Immature natural killer cell (primary cell): Measurements from ENCODE around the gene CCZ1B. TPM values are rescaled to one million over a fixed set of nuclear protein-coding genes. Genes with fewer than 3 reads are reported as not detected.
A peak's percentile ranks its signal among the peaks of the same experiment; 100 is the strongest.
"Not testable (repeated sequence)": the region's sequence is repeated elsewhere in the genome, so short reads cannot be mapped to it uniquely, and the experiment has no call there.

Experiments
- DNase-seq, 3 donors: peaks; one replicate each; pipeline ENCODE4 v3.0.0; 2022; ENCODE audit warnings: mixed read lengths in 1 of 3
- H3K27ac Mint-ChIP-seq, 6 donors: one replicate each; pipeline ENCODE4 v1.8.0; 2020; ENCODE audit warnings: mixed read lengths in 6 of 6, mild to moderate bottlenecking in 5 of 6, inconsistent platforms in 4 of 6, moderate library complexity in 3 of 6
- H3K27me3 Mint-ChIP-seq, 3 donors: one replicate each; pipeline ENCODE4 v1.8.0; 2020 to 2021; ENCODE audit warnings: low read depth in 3 of 3, mild to moderate bottlenecking in 3 of 3, mixed read lengths in 3 of 3, moderate library complexity in 3 of 3, inconsistent platforms in 1 of 3
- H3K36me3 Mint-ChIP-seq, 3 donors: one replicate each; pipeline ENCODE4 v1.8.0; 2020; ENCODE audit warnings: mixed read lengths in 3 of 3, inconsistent platforms in 2 of 3, mild to moderate bottlenecking in 2 of 3
- H3K4me1 Mint-ChIP-seq, 2 donors: one replicate each; pipeline ENCODE4 v1.8.0; 2020; ENCODE audit warnings: inconsistent platforms in 2 of 2, mild to moderate bottlenecking in 2 of 2, mixed read lengths in 2 of 2, moderate library complexity in 1 of 2
- H3K4me3 Mint-ChIP-seq, 5 donors: one replicate each; pipeline ENCODE4 v1.8.0; 2020; ENCODE audit warnings: mild to moderate bottlenecking in 5 of 5, mixed read lengths in 5 of 5, inconsistent platforms in 3 of 5, moderate library complexity in 3 of 5
- H3K9me3 Mint-ChIP-seq, 6 donors: one replicate each; pipeline ENCODE4 v1.8.0; 2020; ENCODE audit warnings: mild to moderate bottlenecking in 6 of 6, mixed read lengths in 6 of 6, inconsistent platforms in 4 of 6, moderate library complexity in 3 of 6
- polyA plus RNA-seq, 3 donors: library from polyadenylated mRNA; unstranded; fragments of 300-500 nt; fragmentation: Illumina TruSeq; gene quantifications; one replicate each; pipeline ENCODE4 v1.2.3, GENCODE V29; 2021

The CCZ1B gene
- polyA plus RNA-seq, 3 donors from 2014 or later, result 19.4 to 46.7 (median 35.5) TPM

GRCh38 chr7:6845971-6846449 is 19.9 kb upstream of the CCZ1B start:
- not testable (repeated sequence) for H3K36me3 Mint-ChIP-seq, H3K9me3 Mint-ChIP-seq, H3K4me1 Mint-ChIP-seq, DNase-seq, H3K4me3 Mint-ChIP-seq, H3K27ac Mint-ChIP-seq
- peaks cover 0 to 22% (median 0%) of the 10 kb centered on the region in 3 donors for H3K27me3 Mint-ChIP-seq

DNA sequence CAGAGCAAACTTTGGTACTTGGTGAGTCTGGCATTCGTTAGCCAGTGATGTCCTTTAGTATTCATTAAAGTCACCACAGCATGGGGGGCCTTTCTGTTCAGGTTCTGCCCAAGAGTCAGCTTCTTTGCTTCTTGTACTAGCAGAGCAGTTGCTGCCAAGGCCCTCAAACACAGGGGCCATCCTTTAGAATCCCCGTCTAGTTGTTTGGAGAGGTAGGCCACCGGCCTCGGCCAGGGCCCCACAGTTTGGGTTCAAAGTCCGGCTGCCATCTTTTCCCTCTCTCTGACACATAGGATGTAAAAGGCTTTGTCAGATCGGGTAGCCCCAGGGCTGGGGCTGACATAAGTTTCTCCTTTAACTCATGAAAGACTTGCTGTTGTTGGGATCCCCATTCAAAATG is 17.6 kb upstream of the CCZ1B start:
- not testable (repeated sequence) for H3K9me3 Mint-ChIP-seq, H3K27ac Mint-ChIP-seq, DNase-seq, H3K36me3 Mint-ChIP-seq, H3K4me3 Mint-ChIP-seq, H3K4me1 Mint-ChIP-seq
- H3K27me3 Mint-ChIP-seq, result peaks cover 0 to 22% (median 0%) of the 10 kb centered on the region in 3 donors

DNA sequence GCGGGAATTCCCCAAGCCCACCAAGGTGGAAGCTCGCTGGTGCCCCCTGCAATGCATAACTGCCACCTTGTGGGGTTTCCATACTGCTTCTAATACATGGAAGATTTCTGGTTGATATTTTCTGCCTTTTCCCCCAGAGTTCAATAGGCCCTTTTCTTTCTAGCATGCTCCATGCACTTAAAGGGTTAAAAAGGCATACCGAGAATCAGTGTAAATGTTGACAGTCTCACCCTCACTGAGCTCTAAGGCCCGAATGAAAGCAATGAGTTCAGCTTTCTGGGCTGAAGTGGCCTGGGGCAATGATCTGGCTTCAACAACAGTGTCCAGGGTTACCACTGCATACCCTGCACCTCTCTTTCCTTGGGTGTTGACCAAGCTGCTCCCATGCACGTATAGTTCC is 17.0 kb upstream of the CCZ1B start:
- H3K36me3 Mint-ChIP-seq, H3K9me3 Mint-ChIP-seq, H3K4me3 Mint-ChIP-seq, H3K27ac Mint-ChIP-seq, H3K4me1 Mint-ChIP-seq, DNase-seq: not testable (repeated sequence)
- peaks cover 0 to 22% (median 0%) of the 10 kb centered on the region in 3 donors for H3K27me3 Mint-ChIP-seq

DNA sequence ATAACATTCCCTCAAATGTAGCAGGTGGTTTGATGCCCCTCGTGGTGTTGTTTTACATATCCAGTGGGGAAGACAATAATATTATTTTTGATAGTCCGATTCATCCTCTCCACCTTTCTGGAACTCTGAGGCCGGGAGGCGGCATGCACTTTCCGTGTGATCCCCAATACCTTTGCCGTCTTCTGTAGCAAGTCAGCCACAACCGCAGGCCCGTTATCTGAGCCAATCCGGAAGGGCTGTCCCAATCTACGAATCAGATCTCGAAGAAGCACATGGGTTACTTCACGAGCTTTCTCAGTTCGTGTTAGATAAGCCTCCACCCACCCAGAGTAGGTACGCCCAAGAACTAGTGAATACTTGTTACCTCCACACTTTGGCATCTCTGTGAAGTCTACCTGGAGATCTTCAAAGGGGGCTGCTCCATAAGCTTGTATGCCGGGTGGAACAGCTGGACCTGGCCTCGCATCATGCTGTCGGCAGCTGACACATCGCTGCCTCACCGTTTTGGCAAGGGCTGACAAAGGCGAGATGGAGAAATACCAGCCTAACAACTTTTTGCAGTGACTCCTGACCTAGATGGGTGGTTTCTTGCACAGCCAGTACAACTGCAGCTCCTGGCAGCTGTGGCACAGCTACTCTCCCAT is 16.3 kb upstream of the CCZ1B start:
- DNase-seq, H3K4me1 Mint-ChIP-seq, H3K9me3 Mint-ChIP-seq, H3K36me3 Mint-ChIP-seq, H3K27ac Mint-ChIP-seq, H3K4me3 Mint-ChIP-seq: not testable (repeated sequence)
- H3K27me3 Mint-ChIP-seq, result peaks cover 0 to 20% (median 4%) of the 10 kb centered on the region in 3 donors

DNA sequence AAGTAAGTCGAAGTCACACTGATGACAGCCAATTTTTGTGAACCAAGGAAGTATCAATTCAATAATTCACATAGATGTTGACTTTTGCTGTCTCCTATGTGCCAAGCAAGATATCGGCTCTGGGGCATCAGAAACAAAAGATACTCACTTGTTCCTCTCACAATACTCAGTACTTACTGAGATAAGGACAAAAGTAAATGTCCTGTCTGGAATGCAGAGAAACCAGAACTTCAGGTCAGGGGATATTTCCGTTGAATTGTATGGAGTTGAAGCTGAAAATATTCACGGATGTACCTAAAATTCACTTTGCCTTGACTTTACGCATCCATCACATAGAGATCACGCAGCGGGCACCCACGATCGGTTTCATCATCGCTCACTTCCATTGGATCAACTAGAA is 11.0 kb upstream of the CCZ1B start:
- not testable (repeated sequence) for H3K36me3 Mint-ChIP-seq, DNase-seq, H3K27ac Mint-ChIP-seq, H3K4me3 Mint-ChIP-seq, H3K9me3 Mint-ChIP-seq, H3K4me1 Mint-ChIP-seq
- peaks cover 3 to 20% (median 7%) of the 10 kb centered on the region in 3 donors for H3K27me3 Mint-ChIP-seq

- not testable (repeated sequence) for DNase-seq, H3K4me1 Mint-ChIP-seq, H3K9me3 Mint-ChIP-seq, H3K4me3 Mint-ChIP-seq, H3K36me3 Mint-ChIP-seq, H3K27ac Mint-ChIP-seq
- H3K27me3 Mint-ChIP-seq, result peaks cover 3 to 11% (median 7%) of the 10 kb centered on the region in 3 donors
Measured at GRCh38 chr7:6835521-6835920, 9.4 kb upstream of the CCZ1B start.

DNA sequence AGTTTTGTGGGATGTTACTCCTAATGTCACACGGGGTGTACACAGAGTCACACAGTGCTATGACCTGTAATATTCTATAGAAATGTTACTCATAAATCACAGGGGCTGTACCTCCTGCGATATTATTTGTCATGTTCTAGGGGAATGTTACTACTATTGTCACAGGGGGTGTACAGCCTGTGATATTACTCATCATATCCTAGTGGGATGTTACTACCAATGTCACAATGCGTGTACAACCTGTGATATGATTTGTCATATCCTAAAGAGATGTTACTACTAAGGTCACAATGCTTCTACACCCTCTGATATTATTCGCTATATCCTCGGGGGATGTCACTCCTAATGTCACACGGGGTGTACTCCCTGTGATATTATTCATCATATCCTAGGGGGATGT is 7.6 kb upstream of the CCZ1B start:
- H3K4me3 Mint-ChIP-seq, result no peak overlapping the region
- H3K4me1 Mint-ChIP-seq, result no peaks in the 10 kb centered on the region
- no peaks in the 10 kb centered on the region for H3K36me3 Mint-ChIP-seq
- peaks cover 4 to 11% (median 7%) of the 10 kb centered on the region in 3 donors for H3K27me3 Mint-ChIP-seq
- no peak overlapping the region for H3K27ac Mint-ChIP-seq
- no peak for DNase-seq
- no peaks in the 10 kb centered on the region for H3K9me3 Mint-ChIP-seq

DNA sequence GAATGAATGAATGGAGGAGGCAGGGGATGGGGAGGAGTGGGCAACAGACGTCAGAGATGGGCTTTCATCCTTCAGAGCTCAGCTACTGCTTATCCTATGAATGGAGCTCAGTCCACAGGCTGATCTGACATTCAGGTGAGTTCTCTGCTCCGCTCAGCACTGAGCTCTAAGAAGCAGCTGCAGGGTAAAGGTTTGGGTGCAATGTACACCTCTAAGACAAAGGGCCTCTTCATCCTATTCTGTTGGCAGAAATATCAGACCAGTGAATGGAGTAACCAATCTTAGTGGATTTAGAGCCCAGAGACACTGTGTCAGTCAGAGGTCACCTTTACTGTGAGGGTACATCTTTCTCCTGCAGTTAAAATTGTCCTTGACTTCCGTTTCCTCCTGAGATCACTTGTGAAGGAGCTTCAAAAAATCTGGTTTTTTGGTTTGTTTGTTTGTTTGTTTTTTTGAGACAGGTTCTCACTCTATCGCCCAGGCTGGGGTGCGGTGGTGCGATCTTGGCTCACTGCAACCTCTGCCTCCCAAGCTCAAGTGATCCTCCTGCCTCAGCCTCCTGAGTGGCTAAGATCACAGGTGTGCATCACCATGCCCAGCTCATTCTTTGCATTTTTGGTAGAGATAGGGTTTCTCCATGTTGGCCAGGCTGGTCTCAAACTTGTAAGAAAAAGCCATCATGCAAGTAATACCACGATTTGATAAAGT is 5.1 kb upstream of the CCZ1B start:
- Mint-ChIP-seq H3K27me3 (peaks cover 3 to 16% (median 9%) of the 10 kb centered on the region in 3 donors), H3K4me3 (no peak overlapping the region), H3K36me3 (no peaks in the 10 kb centered on the region), H3K9me3 (peaks cover 0 to 1% (median 0%) of the 10 kb centered on the region in 6 donors), H3K27ac (no peak overlapping the region), H3K4me1 (peaks cover 0 to 2% of the 10 kb centered on the region in 2 donors)
- no peak for DNase-seq

DNA sequence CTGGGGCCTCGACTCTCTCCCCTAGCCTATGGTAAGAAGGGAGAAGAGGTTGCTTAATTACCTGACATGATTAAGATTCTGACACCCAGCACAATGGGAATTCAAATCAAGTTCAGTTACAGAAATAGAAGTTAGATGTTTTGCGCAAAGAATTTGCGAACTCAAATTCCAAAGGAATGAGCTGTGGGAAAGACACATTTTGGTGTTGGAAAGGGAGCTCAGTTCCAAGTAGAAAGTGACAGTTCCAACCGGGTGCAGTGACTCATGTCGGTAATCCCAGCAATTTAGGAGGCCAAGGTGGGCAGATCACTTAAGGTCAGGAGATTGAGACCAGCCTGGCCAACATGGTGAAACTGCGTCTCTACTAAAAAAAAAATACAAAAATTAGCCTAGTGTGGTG is 4.0 kb upstream of the CCZ1B start:
- not testable (repeated sequence) for H3K27ac Mint-ChIP-seq, H3K9me3 Mint-ChIP-seq, H3K4me1 Mint-ChIP-seq, DNase-seq, H3K4me3 Mint-ChIP-seq, H3K36me3 Mint-ChIP-seq
- H3K27me3 Mint-ChIP-seq, result peaks cover 3 to 12% (median 10%) of the 10 kb centered on the region in 3 donors

- peaks cover 3 to 12% (median 10%) of the 10 kb centered on the region in 3 donors for H3K27me3 Mint-ChIP-seq
- H3K27ac Mint-ChIP-seq, H3K4me3 Mint-ChIP-seq, H3K36me3 Mint-ChIP-seq, H3K9me3 Mint-ChIP-seq, DNase-seq: not testable (repeated sequence)
- H3K4me1 Mint-ChIP-seq, result peaks cover 9 to 11% of the 10 kb centered on the region in 2 donors
Measured at GRCh38 chr7:6829616-6830015, 3.5 kb upstream of the CCZ1B start.

DNA sequence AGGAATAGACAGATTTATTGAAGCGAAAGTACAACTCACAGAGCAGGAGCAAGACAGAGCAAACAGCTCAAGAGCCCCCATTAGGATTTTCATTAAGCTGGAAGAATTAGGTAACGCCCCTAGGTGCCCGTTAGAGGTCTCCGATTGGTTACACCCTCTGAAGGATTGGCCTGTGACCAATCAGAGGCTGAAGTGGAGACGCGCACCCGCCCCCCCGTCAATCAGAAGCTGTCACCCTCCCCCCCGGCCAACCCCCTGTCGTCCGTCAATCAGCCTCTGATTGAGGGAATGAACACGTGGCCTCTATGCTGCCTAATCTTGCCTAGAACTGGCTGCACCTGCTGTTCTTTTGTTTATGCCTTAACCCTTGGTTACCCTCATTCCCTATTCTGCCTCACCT is 1.1 kb upstream of the CCZ1B start:
- DNase-seq, H3K9me3 Mint-ChIP-seq, H3K36me3 Mint-ChIP-seq: not testable (repeated sequence)
- H3K4me1 Mint-ChIP-seq, result peaks cover 12 to 16% of the 10 kb centered on the region in 2 donors
- H3K27me3 Mint-ChIP-seq, result peaks cover 0 to 12% (median 10%) of the 10 kb centered on the region in 3 donors
- H3K4me3 Mint-ChIP-seq, result peak overlapping the region; percentile 37 to 71 (median 67)
- H3K27ac Mint-ChIP-seq, result peak overlapping the region in 3 of 6 donors; percentile 40 to 68 (median 67)

DNA sequence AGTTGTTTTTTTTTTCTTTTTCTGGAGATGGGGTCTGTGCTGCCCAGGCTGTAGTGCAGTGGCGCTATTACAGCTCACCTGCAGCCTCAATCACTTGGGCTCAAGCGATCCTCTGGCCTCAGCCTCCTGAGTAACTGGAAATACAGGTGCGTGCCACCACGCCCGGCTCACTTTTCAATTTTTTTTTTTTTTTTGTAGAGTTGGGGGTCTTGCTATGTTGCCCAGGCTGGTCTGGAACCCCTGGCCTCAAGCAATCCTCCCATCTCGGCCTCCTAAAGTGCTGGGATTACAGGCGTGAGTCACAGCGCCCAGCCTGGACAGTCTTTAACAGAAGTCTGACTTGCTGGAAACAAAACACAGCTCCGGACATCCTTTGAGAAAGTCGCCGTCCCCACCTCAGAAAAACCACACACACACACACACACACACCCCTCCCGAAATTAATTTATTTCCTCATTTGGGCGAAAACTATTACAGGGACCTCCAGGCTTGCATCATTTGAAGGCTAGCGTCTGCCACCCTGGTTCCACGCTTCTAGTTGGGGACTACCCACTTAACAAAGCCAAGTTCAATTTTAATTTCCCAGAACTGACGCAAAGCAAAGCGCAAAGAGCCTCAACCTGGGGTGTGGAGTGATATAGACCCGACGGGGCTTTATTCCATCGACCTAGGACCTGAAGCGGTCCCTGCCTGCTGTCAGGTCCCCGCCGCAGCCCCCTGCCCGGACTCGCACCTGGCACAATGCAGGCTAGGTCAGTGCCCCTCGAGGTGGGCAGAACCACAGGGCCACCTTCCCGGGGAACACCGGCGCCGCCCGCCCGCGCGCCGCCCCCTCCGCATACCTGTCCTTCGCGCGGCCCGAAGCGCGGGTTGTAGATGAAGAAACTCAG is 594 bp downstream of the CCZ1B start:
- H3K36me3 Mint-ChIP-seq, result peaks cover 4 to 16% (median 5%) of the 10 kb centered on the region in 3 donors
- H3K4me1 Mint-ChIP-seq, result peaks cover 12 to 21% of the 10 kb centered on the region in 2 donors
- H3K27ac Mint-ChIP-seq, result peak overlapping the region in 5 of 6 donors; percentile 84 to 91 (median 87)
- peak in 2 of 3 donors; percentile 45 to 46 for DNase-seq
- H3K27me3 Mint-ChIP-seq, result peaks cover 0 to 12% (median 10%) of the 10 kb centered on the region in 3 donors
- H3K9me3 Mint-ChIP-seq, result not testable (repeated sequence)
- peak overlapping the region; percentile 51 to 87 (median 83) for H3K4me3 Mint-ChIP-seq

DNA sequence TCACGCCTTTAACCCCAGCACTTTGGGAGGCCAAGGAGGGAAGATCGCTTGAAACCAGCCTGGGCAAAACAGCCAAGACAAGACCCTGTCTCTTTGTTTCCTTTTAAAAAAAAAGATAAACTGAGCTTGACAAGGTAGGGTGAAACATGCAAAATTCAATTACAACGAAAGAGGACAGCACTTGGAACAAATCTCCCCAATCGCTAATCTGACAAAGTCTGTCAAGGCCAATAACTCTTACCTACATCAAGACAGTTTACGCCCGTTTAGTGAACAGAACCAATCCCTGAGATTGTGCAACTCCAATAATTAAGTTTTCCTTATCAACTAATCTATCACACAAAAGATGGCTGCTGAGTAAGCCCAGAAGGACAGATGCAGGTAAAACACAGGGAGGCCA is 4.5 kb downstream of the CCZ1B start:
- Mint-ChIP-seq H3K36me3 (peaks cover 8 to 24% (median 11%) of the 10 kb centered on the region in 3 donors), H3K4me1 (peaks cover 12 to 21% of the 10 kb centered on the region in 2 donors)
- DNase-seq, H3K4me3 Mint-ChIP-seq, H3K9me3 Mint-ChIP-seq, H3K27me3 Mint-ChIP-seq, H3K27ac Mint-ChIP-seq: not testable (repeated sequence)

- not testable (repeated sequence) for DNase-seq, H3K4me1 Mint-ChIP-seq, H3K27ac Mint-ChIP-seq, H3K4me3 Mint-ChIP-seq, H3K9me3 Mint-ChIP-seq, H3K27me3 Mint-ChIP-seq
- peaks cover 10 to 18% (median 14%) of the 10 kb centered on the region in 3 donors for H3K36me3 Mint-ChIP-seq
Measured at GRCh38 chr7:6815470-6815869, 10.6 kb downstream of the CCZ1B start.
